CD4-positive, alpha-beta T cell treated with Interleukin-4 for 1 hour (primary cell): ENCODE measurements around the gene SIK3.
A peak's percentile ranks its signal among the peaks of the same experiment; 100 is the strongest.
"Not testable (repeated sequence)": the region's sequence is repeated elsewhere in the genome, so short reads cannot be mapped to it uniquely, and the experiment has no call there.

Experiments
- DNase-seq, 2 donors: peaks; one replicate each; pipeline ENCODE4 v3.0.0-alpha.2; 2020 to 2022

Gene SIK3

DNA sequence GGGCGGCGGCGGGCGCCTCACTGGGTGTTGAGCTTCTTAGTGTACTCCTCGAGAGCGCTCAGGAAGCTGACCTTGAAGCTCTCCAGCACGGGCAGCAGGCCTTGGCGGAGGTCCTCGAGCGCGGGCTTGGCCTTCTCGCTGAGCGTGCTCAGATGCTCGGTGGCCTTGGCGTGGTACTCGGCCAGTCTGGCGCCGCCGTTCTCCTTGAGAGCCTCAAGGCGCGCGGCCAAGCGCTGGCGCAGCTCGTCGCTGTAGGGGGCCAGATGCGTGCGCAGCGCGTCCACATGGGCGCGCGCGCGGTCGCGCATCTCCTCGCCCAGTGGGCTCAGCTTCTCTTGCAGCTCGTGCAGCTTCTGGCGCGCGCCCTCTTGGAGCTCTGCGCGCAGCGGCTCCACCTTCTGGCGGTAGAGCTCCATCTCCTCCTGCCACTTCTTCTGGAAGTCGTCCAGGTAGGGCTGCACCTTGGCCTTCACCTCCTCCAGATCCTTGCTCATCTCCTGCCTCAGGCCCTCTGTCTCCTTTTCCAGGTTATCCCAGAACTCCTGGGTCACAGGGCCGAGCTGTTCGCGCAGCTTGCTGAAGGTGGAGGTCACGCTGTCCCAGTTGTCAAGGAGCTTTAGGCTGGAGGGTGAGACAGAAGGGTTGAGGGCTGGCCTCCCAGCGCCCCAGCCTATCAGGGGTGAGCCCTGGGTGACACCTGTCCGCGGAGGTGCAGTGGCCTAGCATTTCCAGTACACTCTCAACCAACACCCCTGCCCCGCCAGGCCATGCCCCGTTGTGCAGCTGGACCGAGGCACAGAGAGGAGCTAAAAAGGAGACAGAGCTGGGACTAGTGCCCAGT lies 262.2 kb downstream of the SIK3 start:
- peak; percentile 85 to 87 for DNase-seq

DNA sequence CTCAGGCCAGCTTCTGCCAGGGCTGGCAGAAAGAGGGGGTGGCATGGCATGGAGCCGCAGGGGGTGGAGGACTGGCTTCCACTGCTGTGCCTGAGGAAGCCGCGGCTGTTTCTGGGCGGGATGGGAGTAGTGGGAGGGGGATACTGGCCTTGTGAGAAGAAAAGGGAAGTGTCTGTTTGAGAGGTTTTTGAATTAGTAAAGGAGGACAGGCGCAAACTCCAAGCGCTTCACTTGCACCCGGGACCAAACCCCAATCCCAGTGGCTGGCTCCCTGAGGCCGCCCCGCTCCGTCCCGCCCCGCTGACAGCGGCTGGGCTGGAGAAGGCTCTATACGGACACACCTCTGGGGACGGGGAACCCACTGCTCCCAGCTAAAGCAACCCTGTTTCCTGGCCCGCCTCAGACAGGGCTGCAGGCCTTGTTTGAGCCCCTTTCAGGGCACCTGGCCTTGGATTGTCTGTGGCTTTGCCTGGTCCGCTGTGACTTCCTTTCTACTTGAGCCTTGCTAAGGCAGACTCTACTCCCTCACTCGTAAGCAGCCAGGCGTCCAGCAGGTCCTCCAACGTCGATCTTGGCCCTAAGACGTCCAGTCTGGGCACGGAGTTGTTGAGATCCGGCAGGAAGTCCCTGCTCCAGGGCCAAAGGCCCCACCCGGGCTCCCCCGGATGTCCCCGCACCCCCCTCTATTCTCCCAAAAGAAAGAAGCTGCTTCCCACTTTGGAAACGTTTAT lies 263.0 kb downstream of the SIK3 start:
- no peak for DNase-seq

DNA sequence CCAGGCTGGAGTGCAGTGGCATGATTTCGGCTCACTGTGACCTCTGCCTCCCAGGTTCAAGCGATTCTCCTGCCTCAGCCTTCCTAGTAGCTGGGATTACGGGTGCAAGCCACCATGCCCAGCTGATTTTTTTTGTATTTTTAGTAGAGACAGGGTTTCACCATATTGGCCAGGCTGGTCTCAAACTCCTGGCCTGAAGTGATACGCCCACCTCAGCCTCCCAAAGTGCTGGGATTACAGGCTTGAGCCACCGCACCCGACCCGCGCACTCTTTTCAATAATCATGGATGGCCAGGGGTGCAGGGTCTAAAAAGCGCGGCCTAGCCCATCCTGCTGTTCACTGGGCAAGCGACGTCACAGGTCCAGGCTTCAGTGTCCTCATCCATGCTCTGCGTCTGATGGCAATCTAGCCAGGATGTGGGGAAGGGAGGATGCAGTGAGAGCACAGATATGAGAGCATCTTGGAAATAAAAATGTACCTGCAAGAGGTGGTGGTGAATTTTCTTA lies 263.6 kb downstream of the SIK3 start:
- DNase-seq = not testable (repeated sequence)

DNA sequence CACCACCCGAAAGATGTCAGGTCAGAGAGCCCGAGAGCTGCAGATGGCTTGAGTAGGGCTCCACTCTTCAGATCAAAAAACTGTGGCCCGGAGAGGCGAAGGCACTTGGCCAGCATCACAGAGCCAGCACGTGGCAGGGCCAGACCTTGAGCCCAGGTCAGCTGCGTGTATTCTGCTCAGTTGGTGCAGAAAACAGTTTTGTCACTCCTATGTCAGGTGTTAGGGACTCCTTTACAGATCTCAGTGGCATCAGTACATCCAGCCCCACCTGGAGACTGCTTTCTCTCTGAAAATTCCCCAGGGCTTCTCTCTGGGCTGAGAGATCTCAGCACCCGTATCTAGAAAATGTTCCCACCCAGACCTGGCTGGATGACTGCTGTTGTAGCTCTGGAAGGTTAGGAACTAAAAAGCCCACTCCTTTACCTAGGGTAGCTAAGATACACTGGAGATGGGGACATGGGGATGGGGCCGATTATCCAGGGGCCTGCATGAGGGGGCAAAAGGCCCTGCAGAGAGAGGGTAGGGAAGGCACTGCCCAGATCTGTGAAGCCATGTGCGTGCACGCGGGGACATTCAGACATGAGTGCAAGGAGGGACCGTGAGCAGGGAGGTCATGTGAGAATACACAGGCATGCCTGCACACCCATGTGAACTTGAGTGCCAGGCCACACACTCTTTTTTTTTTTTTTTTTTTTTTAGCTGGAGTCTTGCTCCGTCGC lies 264.3 kb downstream of the SIK3 start:
- DNase-seq = no peak

DNA sequence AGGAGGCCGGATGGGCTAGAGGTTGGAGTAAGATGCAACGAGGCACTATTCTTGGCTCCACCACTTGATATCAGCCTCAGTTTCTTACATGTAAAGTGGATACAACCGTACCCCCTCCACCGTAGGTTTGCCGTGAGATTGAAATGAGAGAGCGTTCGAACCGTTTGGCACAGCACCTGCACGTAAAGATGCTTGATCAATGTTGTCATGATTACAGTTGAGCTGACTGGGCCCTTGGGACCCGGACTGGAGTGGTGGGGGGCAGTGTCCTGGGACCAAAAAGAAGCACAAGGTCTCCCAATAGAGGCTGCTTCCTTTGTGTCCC lies 264.8 kb downstream of the SIK3 start:
- no peak for DNase-seq

DNA sequence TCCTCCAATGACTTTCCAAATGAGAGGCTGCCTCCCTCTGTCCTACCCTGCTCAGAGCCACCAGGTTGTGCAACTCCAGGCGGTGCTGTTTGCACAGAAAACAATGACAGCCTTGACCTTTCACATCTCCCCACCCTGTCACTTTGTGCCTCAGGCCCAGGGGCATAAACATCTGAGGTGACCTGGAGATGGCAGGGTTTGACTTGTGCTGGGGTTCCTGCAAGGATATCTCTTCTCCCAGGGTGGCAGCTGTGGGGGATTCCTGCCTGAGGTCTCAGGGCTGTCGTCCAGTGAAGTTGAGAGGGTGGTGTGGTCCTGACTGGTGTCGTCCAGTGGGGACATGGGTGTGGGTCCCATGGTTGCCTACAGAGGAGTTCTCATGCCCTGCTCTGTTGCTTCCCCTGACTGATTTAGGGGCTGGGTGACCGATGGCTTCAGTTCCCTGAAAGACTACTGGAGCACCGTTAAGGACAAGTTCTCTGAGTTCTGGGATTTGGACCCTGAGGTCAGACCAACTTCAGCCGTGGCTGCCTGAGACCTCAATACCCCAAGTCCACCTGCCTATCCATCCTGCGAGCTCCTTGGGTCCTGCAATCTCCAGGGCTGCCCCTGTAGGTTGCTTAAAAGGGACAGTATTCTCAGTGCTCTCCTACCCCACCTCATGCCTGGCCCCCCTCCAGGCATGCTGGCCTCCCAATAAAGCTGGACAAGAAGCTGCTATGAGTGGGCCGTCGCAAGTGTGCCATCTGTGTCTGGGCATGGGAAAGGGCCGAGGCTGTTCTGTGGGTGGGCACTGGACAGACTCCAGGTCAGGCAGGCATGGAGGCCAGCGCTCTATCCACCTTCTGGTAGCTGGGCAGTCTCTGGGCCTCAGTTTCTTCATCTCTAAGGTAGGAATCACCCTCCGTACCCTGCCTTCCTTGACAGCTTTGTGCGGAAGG lies 265.6 kb downstream of the SIK3 start:
- DNase-seq = no peak

DNA sequence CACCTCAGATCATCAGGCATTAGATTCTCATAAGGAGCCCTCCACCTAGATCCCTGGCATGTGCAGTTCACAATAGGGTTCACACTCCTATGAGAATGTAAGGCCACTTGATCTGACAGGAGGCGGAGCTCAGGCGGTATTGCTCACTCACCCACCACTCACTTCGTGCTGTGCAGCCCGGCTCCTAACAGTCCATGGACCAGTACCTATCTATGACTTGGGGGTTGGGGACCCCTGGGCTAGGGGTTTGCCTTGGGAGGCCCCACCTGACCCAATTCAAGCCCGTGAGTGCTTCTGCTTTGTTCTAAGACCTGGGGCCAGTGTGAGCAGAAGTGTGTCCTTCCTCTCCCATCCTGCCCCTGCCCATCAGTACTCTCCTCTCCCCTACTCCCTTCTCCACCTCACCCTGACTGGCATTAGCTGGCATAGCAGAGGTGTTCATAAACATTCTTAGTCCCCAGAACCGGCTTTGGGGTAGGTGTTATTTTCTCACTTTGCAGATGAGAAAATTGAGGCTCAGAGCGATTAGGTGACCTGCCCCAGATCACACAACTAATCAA lies 266.4 kb downstream of the SIK3 start:
- DNase-seq = no peak

DNA sequence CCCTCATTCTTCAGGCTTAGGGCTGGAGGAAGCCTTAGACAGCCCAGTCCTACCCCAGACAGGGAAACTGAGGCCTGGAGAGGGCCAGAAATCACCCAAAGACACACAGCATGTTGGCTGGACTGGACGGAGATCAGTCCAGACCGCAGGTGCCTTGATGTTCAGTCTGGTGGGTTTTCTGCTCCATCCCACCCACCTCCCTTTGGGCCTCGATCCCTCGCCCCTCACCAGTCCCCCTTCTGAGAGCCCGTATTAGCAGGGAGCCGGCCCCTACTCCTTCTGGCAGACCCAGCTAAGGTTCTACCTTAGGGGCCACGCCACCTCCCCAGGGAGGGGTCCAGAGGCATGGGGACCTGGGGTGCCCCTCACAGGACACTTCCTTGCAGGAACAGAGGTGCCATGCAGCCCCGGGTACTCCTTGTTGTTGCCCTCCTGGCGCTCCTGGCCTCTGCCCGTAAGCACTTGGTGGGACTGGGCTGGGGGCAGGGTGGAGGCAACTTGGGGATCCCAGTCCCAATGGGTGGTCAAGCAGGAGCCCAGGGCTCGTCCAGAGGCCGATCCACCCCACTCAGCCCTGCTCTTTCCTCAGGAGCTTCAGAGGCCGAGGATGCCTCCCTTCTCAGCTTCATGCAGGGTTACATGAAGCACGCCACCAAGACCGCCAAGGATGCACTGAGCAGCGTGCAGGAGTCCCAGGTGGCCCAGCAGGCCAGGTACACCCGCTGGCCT lies 267.9 kb downstream of the SIK3 start:
- no peak for DNase-seq

DNA sequence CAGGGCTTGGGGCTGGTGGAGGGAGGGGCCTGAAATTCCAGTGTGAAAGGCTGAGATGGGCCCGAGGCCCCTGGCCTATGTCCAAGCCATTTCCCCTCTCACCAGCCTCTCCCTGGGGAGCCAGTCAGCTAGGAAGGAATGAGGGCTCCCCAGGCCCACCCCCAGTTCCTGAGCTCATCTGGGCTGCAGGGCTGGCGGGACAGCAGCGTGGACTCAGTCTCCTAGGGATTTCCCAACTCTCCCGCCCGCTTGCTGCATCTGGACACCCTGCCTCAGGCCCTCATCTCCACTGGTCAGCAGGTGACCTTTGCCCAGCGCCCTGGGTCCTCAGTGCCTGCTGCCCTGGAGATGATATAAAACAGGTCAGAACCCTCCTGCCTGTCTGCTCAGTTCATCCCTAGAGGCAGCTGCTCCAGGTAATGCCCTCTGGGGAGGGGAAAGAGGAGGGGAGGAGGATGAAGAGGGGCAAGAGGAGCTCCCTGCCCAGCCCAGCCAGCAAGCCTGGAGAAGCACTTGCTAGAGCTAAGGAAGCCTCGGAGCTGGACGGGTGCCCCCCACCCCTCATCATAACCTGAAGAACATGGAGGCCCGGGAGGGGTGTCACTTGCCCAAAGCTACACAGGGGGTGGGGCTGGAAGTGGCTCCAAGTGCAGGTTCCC lies 268.6 kb downstream of the SIK3 start, which contains the start of gene APOC3:
TSS of gene APOC3 (plus strand) at position 383 of the 659 bp plus-strand sequence. CDS start 676 bp downstream, outside the sequence.
- DNase-seq = no peak

DNA sequence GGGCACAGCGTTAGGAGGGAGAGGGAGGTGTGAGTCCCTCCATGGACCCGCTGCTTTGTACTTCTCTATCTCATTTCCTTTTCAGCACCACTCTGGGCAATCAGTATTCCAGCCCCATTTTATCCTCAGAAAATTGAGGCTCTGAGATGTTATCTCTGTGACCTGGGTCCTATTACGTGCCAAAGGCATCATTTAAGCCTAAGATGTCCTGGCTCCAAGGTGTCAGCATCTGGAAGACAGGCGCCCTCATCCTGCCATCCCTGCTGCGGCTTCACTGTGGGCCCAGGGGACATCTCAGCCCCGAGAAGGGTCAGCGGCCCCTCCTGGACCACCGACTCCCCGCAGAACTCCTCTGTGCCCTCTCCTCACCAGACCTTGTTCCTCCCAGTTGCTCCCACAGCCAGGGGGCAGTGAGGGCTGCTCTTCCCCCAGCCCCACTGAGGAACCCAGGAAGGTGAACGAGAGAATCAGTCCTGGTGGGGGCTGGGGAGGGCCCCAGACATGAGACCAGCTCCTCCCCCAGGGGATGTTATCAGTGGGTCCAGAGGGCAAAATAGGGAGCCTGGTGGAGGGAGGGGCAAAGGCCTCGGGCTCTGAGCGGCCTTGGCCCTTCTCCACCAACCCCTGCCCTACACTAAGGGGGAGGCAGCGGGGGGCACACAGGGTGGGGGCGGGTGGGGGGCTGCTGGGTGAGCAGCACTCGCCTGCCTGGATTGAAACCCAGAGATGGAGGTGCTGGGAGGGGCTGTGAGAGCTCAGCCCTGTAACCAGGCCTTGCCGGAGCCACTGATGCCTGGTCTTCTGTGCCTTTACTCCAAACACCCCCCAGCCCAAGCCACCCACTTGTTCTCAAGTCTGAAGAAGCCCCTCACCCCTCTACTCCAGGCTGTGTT lies 269.4 kb downstream of the SIK3 start:
- DNase-seq = no peak

DNA sequence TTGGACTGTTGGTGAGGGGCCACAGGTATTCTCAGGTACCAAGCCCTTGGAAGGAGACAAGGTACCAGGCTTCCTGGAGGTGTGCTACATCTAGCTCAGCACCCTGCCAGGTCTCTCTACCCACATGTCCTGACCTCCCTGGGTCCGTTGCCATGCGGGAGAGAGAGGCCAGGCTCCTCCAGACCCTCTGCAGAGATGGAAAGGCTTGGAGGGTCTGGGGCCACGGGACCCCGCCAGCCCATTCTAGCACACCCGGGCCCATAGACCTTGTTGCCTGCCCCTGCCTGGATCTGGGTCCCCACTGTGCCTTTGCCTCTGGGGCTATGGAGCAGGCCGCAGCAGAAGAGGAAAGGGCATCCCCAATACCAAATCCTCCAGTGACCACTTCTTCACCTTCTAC lies 270.8 kb downstream of the SIK3 start:
- DNase-seq = no peak

DNA sequence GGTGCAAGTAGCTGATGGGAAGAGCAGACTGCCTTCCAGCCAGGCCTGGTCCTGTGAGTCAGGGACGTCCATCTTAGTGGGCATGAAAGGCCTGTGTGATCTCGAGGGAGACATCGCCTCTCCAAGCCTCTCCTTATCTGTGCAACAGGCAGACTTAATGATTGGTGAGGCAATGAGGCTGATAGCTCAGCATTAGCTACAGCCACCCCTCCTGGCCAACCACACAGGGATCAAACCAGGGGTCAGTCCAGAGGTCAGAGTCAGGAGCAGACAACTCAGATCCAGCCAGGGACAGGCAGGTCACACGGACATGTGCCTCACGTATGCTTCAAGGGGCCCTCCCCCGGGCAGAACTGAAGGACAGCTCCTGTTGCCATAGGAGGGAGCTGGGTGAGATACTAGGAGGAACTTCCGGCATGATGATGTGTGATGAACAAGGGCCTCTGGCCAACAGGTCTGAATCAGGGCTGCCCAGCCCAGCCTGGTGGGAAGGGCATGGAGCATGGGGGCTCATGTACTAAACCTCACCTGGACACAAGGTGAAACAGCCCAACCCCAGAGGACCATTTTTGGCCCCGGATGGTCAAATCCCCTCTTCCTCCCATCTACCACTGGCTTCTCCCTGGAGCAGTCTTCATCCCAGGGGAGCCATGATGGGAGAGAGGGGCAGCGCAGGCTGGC lies 271.3 kb downstream of the SIK3 start:
- no peak for DNase-seq

DNA sequence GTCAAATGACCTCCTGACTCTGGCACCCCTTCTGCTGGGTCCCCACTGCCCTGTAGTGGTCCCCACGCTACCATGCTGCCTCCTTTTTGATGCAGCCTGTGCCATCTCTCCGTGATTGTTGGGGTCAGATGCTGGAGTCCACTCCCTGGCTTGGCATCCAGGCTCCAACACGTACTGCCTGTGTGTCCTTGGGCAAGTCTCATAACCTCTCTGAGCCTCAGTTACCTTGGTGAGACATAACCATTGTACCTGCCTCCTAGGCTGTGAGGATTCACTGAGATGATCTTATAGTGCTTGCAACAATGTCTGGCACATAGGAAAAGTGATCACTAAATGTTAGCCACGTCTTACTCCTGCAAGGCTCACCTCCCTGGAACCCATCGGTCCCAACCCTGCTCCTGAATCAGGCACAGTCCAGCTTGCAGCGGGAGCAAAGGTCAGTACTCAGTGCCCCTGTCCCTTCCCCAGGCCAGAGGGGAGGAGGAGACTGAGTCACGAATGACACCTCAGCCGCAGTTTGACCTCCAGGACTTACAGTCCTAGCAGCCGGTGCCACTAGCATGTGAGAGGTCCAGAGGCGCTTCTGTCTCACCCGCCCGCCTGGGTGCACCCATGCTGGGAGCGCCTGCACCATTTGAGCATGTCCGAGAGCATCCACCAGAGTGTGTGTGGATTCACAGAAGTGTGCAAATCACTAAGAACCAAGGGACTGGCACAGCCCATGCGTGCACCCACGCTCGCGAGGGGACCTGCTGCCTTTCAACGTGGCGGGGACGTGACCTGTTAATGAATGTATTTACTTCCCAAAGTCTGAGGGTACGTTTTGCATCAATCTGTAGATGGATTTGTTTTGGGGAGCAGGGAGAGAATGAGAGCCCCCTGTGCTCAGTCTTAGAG lies 272.1 kb downstream of the SIK3 start:
- no peak for DNase-seq

DNA sequence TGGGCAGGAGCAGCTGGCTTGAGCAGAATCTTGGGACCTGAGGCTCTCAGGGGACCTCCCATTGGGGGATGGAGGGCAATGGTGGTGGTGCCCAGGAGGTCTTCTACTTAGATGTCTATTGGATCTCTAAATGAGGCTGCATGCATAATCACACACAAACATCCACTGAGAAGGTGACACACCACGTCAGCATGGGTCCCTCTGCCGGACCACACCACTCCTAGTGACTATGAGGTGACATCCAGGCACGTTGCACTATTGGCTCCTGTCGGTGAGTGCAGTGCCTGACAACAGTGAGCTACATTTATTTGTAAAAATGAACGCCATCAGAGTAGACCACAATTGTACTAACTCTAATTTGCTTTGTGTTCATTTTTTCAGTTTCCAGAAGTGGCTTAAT lies 272.8 kb downstream of the SIK3 start:
- no peak for DNase-seq

DNA sequence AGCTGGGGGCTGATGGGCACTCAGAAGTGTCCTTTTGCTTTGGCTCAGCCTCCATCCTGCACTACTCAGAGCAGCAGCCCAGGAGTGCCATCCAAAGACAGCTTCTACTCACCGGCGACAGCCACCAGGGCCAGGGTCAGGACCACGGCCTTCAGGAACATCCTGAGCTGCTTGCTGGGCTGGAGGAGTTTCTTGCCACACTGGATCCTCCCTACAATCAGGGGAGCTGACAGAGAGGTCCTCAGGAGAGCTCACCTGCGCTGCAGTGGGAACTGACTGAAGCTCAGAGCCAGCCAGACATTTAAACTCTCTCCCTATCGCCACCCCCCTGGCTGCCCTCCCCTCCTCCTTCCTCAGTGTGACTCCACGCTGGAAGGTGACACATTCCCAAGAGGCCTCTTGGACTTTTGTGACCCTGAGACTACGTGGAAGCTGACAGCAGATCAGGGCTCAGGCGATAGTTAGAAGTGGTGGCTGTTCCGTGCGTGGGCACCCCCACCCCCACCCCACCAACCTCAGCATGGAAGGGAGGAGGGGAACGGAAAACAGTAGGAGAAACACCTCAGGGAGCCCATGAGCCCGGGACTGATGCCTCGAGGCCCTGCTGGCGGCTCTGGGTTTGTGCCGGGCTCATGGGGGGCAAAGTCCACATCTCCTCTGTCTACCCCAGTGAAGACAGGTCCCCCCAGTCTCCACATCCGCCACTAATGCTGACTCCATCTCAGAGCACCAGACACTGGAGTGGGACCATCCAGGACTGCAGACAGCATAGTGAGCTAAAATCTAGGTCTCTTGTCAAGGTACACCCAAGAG lies 275.0 kb downstream of the SIK3 start, which contains the start of gene APOA4:
TSS of gene APOA4 (minus strand) at position 274 of the 813 bp plus-strand sequence. CDS start at position 161, 113 bp downstream.
- DNase-seq = no peak

DNA sequence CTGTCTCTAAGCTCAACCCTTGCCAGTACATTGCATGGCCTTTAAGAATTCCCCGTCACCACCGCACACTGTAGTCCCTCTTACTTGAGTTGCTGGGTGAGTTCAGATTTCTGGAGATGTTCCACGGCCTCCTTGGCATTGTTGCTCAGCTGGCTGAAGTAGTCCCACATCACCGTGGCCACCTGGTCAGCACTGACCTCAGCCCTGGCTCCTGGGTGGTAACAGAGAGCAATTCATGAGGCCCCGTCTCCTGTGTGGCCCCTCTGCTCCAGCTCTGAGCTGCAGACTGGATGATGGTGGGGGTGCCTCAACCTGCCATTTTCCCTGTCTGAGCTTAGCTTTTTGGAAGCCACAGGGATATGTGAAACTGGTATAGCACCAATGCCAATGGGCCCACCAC lies 275.7 kb downstream of the SIK3 start:
- no peak for DNase-seq
